Measurements from ENCODE around the gene LRMDA.

The LRMDA gene

GRCh38 chr10:75525646-75526045 is 94.2 kb downstream of the LRMDA start:
- in situ Hi-C loops (cut with MboI; ENCODE audit: low sequenced_read_pairs) = no loop called here

GRCh38 chr10:75527542-75527941 is 96.1 kb downstream of the LRMDA start:
- in situ Hi-C loops (cut with MboI; ENCODE audit: low sequenced_read_pairs) = no loop called here

GRCh38 chr10:75528392-75528791 is 97.0 kb downstream of the LRMDA start:
- in situ Hi-C loops (cut with MboI; ENCODE audit: low sequenced_read_pairs) = no loop called here

- in situ Hi-C loops (cut with MboI; ENCODE audit: low sequenced_read_pairs) = no loop called here
These were observed 98.9 kb downstream of the LRMDA start for GRCh38 chr10:75530299-75530698.

GRCh38 chr10:75531571-75532031 is 100.2 kb downstream of the LRMDA start:
- in situ Hi-C loops (cut with MboI; ENCODE audit: low sequenced_read_pairs) = no loop called here

- in situ Hi-C loops (cut with MboI; ENCODE audit: low sequenced_read_pairs) = no loop called here
These were observed 101.0 kb downstream of the LRMDA start for GRCh38 chr10:75532253-75532924.

- in situ Hi-C loops (cut with MboI; ENCODE audit: low sequenced_read_pairs) = no loop called here
These were observed 106.7 kb downstream of the LRMDA start for GRCh38 chr10:75538144-75538543.

- in situ Hi-C loops (cut with MboI; ENCODE audit: low sequenced_read_pairs) = no loop called here
These were observed 107.3 kb downstream of the LRMDA start for GRCh38 chr10:75538765-75539164.

- in situ Hi-C loops (cut with MboI; ENCODE audit: low sequenced_read_pairs) = no loop called here
These were observed 109.0 kb downstream of the LRMDA start for GRCh38 chr10:75540357-75540966.

GRCh38 chr10:75540981-75541380 is 109.6 kb downstream of the LRMDA start:
- in situ Hi-C loops (cut with MboI; ENCODE audit: low sequenced_read_pairs) = no loop called here

GRCh38 chr10:75541411-75541810 is 110.0 kb downstream of the LRMDA start:
- in situ Hi-C loops (cut with MboI; ENCODE audit: low sequenced_read_pairs) = no loop called here

GRCh38 chr10:75542084-75542483 is 110.7 kb downstream of the LRMDA start:
- in situ Hi-C loops (cut with MboI; ENCODE audit: low sequenced_read_pairs) = no loop called here

- in situ Hi-C loops (cut with MboI; ENCODE audit: low sequenced_read_pairs) = no loop called here
These were observed 111.5 kb downstream of the LRMDA start for GRCh38 chr10:75542906-75543305.

GRCh38 chr10:75544386-75544785 is 113.0 kb downstream of the LRMDA start:
- in situ Hi-C loops (cut with MboI; ENCODE audit: low sequenced_read_pairs) = no loop called here

- in situ Hi-C loops (cut with MboI; ENCODE audit: low sequenced_read_pairs) = no loop called here
These were observed 113.7 kb downstream of the LRMDA start for GRCh38 chr10:75544993-75545706.

GRCh38 chr10:75546004-75546403 is 114.6 kb downstream of the LRMDA start:
- in situ Hi-C loops (cut with MboI; ENCODE audit: low sequenced_read_pairs) = no loop called here

GRCh38 chr10:75547391-75548298 is 116.2 kb downstream of the LRMDA start:
- in situ Hi-C loops (cut with MboI; ENCODE audit: low sequenced_read_pairs) = no loop called here

GRCh38 chr10:75548356-75548755 is 116.9 kb downstream of the LRMDA start:
- in situ Hi-C loops (cut with MboI; ENCODE audit: low sequenced_read_pairs) = no loop called here

- in situ Hi-C loops (cut with MboI; ENCODE audit: low sequenced_read_pairs) = no loop called here
These were observed 118.8 kb downstream of the LRMDA start for GRCh38 chr10:75550191-75550590.

- in situ Hi-C loops (cut with MboI; ENCODE audit: low sequenced_read_pairs) = no loop called here
These were observed 120.7 kb downstream of the LRMDA start for GRCh38 chr10:75552171-75552570.

GRCh38 chr10:75553550-75553949 is 122.1 kb downstream of the LRMDA start:
- in situ Hi-C loops (cut with MboI; ENCODE audit: low sequenced_read_pairs) = no loop called here

All from HL-60/S4 treated with retinoic acid at 250 ng/mL for 4 days and 3 days (cell line).